T1000 (cell line): Measurements from ENCODE around the gene MRPL1.

Experiments
- DNase-seq: peaks from one replicate; lab custom pipeline; 2025; ENCODE audit warnings: mixed read lengths; lab: John Stamatoyannopoulos, UW

The MRPL1 gene

GRCh38 chr4:77862478-77863216 lies at the start of gene MRPL1:
TSS of gene MRPL1 (plus strand) at chr4:77862830. CDS start at chr4:77862849, 19 bp downstream.
- DNase-seq, result peak; percentile 81

DNA sequence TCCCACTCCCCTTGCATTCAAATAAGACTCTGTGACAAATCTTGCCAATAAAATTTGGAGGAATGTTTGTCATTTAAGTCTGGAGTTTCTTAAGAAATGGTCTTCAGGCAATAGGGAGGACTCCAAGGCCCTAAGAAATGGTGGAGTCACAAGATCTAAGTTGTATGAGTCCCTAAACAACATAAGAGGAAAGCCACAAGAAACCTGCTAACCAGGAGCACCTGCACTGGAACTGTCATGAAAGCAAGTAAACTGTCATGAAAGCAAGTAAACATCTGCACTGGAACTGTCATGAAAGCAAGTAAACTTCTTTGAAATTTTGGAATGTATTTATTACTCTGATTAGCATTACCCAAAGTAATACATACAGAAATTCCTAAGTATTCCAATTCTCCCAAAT lies 47.0 kb upstream of the MRPL1 start:
- DNase-seq, result no peak

DNA sequence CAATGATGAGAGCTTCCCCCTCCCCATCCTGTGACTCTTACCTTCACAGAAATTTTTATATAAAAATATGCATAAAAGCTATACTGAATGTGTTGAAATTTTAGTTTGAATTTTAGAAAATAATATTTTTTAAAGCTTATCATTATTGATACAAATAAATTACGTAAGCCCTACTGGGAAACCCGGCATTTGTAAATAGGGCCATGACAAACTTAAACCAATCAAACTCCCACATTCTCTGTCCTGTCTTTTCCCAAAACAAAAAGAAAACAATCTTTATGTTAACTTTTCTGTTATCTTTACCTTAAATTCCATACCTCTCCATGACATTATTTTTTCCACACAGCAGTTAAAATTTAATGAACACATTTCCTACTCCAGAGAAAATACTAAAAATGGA lies 46.1 kb upstream of the MRPL1 start:
- no peak for DNase-seq

DNA sequence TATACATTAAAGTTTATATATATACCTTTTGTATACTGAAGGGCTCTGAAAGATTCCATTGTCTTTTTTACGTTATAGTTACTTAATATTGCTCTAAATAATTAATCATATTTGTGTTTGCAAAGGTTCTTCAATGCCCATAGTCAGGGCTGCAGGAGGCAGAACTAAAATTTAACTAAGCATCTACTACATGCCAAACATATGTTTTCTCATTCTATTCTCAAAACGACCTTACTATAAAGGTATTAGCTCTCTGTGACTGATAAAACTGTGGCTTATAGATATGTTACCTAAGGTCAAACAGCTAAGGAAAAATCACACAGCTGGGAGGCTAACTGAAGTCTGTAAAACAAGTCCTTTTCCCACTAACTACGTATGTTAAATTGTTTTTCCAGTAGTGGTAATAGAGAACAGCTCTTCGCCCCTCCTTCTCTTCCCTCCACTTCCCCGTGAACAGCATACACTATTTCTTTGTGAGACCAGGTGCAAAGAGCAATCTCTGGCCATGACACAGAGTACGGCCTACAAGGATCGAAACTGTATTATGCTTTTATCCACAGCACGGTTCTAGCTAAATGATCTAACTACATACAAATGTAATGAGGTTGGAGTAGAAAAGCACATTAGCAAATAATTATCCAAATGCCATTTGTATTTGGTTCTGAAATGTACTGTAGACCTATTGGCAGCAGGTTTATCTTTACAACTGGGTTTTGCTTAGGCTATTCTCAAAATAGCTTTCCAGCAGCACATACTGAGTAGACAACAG lies 45.1 kb upstream of the MRPL1 start:
- no peak for DNase-seq

DNA sequence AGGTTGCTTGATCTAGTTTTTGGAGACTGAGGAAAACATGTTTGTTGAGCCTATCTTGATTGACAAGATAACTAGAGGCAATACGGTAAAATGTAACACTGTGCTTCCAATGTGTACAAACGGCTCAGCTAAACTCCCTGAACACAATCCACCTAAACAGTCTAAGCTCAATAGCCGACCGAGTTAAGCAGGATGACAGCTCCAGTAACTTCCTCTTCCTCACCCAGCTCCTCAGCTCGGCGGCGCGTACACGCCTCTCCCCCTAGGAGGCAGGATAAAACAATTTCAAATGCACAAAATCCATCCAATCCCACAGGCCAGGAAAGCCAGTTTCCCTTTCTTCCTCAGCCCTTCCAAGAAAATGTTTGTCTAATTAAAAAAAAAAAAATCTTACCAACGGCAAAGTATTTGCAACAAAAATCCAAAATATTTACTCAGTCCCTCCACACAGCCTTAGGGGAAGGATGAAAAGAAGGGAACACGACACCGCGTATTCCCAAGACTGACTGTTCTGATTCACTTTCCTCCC lies 44.5 kb upstream of the MRPL1 start:
- DNase-seq, result peak; percentile 42

- peak; percentile 32 for DNase-seq
Observed at GRCh38 chr4:77818602-77819403, 43.8 kb upstream of the MRPL1 start, which contains the start of gene CNOT6L. TSS of gene CNOT6L (minus strand) at chr4:77819368. CDS start at chr4:77819308, 60 bp downstream.

- DNase-seq, result no peak
Observed at GRCh38 chr4:77819404-77819842, 43.2 kb upstream of the MRPL1 start.

GRCh38 chr4:77819843-77820648 lies 42.6 kb upstream of the MRPL1 start:
- peak; percentile 62 for DNase-seq

- DNase-seq, result no peak
Observed at GRCh38 chr4:77820649-77821561, 41.7 kb upstream of the MRPL1 start.

DNA sequence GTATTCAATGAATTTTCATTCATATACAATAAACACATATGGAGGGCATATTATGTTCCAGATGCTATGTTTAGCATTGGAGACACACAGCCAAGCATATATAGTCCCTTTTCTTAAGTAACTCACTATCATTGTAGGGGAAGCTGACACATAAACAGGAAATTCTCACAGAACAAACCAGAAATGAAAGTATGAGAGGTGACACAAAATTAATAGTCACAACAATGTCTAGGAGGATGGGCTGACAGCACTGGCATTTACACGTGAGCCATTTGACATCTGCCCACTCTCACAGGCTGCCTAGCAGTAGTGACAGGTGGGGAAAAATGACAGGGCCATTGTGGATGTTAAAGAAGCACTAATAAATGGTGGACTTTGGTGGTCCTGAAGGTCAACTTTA lies 40.9 kb upstream of the MRPL1 start:
- no peak for DNase-seq

GRCh38 chr4:77826275-77826674 lies 36.4 kb upstream of the MRPL1 start:
- no peak for DNase-seq

DNA sequence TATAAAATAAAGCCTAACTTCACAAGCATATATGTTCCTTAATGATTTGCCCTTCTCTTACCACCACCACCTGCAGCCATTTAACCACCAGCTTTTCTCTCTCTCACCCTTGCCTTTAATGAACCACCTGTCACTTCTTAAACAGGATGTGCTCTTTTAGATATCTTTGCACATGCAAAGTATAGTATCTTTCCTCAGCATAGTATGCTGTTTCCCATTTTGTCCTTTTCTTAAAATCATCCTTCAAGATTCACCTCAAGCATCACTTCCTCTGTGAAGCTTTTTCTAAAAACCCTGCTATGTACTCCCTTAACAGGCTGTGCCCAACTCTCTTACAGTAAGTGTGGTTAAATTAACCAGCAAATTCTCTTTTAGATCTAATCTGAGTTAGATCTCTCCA lies 35.3 kb upstream of the MRPL1 start:
- DNase-seq, result no peak

- no peak for DNase-seq
Observed at GRCh38 chr4:77833126-77833724, 29.4 kb upstream of the MRPL1 start.

DNA sequence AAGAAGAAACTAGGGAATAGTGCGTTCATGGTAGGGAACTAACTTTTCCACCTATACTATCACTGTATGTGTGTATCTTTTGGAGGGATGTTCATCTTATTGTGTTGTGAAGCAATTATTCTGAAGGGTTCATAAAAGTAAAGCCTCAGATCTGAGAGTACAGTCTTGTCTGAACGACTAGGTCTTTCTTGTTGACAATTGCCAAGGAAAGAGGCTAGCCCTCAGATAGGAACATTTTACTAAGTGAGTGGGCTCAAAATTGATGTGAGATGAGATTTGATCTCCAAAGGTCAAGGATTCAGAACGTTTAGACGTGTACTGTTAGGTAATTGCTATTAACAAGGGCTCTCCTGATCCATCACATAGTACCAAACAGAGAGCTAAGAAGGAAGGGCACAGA lies 28.2 kb upstream of the MRPL1 start:
- no peak for DNase-seq

GRCh38 chr4:77843628-77844027 lies 19.0 kb upstream of the MRPL1 start:
- DNase-seq, result no peak

DNA sequence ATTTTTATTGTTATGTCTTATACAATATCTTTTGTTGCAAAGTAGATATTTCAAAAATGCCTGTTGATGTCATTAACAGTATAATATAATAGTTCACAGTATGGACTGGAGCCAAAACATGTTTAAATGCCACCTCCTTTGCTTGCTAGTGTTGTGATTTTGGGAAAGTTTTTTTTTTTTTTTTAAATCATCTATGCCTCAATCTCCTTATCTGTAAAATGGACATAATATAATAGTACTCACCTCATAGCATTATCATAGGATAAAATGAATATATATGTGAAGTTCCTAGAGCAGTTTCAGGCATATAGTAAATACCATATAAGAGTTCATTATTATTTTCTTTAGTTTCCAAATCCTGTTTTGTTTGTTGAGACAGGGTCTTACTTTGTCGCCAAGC lies 18.3 kb upstream of the MRPL1 start:
- DNase-seq, result no peak

GRCh38 chr4:77845400-77845799 lies 17.2 kb upstream of the MRPL1 start:
- DNase-seq, result no peak

- DNase-seq, result no peak
Observed at GRCh38 chr4:77845929-77846328, 16.7 kb upstream of the MRPL1 start.

DNA sequence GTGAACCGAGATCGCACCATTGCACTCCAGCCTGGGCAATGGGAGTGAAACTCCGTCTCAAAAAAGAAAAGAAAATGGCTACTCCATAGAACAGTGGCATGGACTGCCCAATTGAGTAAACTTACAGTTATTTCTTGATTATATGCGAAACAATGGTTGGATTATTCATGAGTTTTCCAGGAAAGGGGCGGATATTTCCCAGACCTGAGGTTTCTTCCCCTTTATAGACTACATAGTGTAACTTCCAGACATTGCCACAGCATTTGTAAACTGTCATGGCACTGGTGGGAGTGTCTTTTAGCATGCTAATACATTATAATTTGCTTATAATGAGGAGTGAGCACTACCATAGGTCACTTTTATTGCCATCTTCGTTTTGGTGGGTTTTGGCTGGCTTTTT lies 14.1 kb upstream of the MRPL1 start:
- no peak for DNase-seq
